ENCODE data around the gene ARHGAP44.

The ARHGAP44 gene

GRCh38 chr17:12900474-12900873 lies 111.2 kb downstream of the ARHGAP44 start:
- no peak for DNase-seq (ENCODE audit: low read depth)

GRCh38 chr17:12902046-12902445 lies 112.7 kb downstream of the ARHGAP44 start:
- DNase-seq (ENCODE audit: low read depth): no peak

- DNase-seq (ENCODE audit: low read depth): no peak
Measured at GRCh38 chr17:12907477-12907876, 118.2 kb downstream of the ARHGAP44 start.

DNA sequence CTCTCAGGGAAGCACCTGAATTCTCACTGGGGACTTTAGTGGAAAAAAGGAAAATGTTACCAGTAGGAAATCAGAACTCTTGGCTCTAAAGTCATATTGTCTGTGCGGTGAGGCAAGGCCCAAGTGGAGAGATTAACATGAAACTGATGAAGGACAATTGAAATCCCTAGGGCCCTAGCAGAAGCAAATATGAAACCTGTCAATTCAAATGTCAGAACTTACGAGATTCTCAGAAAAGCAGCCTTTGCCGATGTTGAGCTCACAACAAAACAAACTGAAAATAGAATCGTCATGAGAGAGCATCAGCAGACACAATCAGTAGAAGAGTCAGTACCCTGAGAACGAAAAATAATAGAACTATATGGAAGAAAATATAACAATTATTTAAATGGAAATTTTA lies 119.7 kb downstream of the ARHGAP44 start:
- DNase-seq (ENCODE audit: low read depth): no peak

- DNase-seq (ENCODE audit: low read depth): no peak
Measured at GRCh38 chr17:12909511-12909910, 120.2 kb downstream of the ARHGAP44 start.

DNA sequence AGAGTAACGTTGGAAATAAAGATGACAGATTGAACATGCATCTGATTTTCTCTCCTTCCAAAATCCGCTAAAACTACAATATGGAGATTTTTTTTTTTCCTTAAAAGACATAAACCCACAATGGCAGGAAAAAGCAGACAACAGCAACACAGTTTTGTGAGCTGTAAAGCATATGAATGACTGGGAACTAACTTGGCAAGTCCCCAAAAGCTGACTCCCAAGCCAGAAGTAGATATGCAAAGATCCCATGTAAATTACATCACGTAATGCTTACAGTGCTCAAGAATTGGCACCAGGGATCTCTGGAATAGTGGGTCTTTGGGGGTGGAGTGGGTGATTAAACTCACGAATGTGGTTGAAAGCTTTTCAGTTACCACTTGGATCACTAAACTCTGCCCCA lies 121.9 kb downstream of the ARHGAP44 start:
- DNase-seq (ENCODE audit: low read depth): no peak

DNA sequence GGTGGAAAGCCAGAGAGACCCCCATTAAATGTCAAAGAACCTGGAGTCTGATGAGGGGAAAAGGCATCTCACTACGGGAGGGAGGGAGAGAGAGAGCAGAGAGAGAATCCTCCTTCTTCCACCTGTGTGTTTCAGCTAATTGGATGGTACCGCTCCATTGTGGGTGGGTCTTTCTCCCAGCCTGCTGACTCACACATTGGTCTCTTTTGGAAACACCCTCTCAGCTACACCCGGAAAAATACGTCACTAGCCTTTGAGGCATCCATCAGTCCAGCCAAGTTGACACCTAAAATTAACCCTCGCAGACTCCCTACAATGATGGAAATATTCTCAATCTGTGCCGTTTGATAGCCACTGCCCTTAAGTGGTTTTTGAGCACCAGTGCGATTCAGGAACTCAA lies 128.1 kb downstream of the ARHGAP44 start:
- no peak for DNase-seq (ENCODE audit: low read depth)

- DNase-seq (ENCODE audit: low read depth): no peak
Measured at GRCh38 chr17:12918142-12918541, 128.8 kb downstream of the ARHGAP44 start.

- DNase-seq (ENCODE audit: low read depth): no peak
Measured at GRCh38 chr17:12922120-12922519, 132.8 kb downstream of the ARHGAP44 start.

- DNase-seq (ENCODE audit: low read depth): no peak
Measured at GRCh38 chr17:12924614-12925013, 135.3 kb downstream of the ARHGAP44 start.

DNA sequence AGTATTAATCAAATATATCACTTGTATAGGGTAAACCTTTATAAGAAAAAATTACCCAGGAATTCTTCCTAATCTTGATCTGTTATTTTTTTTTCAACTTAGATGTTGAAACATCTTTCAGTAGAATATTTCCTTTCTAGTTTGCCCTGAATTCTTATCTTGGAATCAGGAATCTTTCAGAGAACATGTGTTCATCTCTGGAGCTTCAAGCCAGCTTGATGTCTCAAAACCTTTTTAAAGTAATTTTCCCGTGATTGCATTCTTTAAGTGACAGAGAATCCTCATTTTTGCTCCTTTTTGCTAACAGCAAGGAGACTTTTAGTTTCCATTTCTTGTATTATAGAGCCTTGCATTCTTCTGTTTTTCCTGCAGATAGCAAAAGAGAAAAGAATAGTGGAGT lies 137.7 kb downstream of the ARHGAP44 start:
- DNase-seq (ENCODE audit: low read depth): no peak

DNA sequence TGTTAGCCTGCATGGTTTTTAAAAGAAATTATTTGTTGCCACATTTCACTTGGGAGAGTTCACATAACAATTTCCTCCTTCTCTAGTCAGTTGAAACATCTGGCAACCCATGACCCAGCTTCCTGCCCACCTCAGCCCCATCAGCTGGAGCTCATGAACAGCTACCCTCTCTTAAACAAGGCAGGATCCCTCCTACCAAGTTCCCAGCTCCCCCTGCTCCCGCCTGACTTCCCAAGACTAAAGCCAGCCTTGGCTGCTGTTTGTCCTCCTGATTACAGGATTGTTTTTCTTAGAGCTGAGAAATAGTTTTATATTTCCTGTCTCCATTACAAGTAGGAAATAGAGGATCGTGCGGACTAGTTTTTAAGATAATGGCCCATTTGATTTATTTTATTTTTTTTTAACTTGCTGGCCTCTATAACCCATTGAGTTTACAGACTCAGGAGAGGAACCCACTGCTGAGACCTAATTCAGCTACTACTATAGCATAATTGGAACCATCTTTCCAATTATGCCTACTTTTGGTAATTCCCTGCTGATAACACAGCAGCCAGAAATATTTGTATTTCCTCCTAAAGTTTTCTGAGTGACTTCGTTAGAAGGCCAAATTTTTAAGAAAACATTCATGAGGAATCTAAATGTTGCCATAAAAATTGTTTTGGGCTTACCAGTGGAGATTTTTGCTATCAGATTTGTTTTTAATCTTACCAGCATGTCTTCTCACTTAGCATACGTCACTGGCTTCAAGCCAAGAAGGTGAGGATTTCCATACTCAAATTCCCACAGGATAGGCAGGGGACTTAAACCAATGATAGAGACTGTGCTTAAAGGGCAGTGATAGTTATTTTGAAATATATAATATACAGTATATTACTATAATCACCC lies 138.5 kb downstream of the ARHGAP44 start:
- DNase-seq (ENCODE audit: low read depth): no peak

GRCh38 chr17:12928736-12929135 lies 139.4 kb downstream of the ARHGAP44 start:
- no peak for DNase-seq (ENCODE audit: low read depth)

DNA sequence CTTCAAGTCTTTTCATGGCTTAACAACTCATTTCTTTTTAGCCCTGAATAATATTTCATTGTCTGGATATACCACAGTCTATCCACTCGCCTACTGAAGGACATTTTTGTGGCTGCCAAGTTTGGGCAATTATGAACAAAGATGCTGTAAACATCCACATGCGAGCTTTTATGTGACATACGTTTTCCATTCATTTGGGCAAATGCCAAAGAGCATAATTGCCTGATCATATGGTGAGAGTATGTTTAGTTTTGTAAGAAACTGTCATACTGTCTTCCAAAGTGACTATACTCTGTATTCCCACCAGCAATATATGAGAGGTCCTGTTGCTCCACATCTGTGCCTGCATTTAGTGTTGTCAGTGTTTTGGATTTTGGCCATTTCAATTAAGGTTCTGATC lies 147.2 kb downstream of the ARHGAP44 start:
- DNase-seq (ENCODE audit: low read depth): no peak

- DNase-seq (ENCODE audit: low read depth): no peak
Measured at GRCh38 chr17:12940699-12941098, 151.4 kb downstream of the ARHGAP44 start.

DNA sequence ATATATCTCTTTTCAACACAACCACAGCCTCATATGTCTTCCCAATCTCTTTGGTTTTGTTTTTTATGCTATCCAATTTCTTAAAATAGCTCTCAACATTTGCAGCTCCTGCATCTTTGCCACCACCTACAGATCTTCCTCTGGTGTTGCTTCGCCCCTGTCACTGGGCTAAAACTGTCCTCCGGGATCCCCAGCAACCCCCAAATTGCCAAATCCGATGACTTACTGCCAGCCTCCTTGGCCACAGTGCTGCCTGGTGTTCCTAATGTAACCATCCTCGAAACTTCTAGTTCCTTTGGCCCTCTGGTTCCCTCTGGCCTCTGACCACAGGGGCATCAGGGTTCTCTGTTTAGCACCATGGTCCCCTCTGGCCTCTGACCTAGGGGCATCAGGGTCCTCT lies 157.7 kb downstream of the ARHGAP44 start:
- DNase-seq (ENCODE audit: low read depth): no peak

GRCh38 chr17:12952012-12952411 lies 162.7 kb downstream of the ARHGAP44 start:
- no peak for DNase-seq (ENCODE audit: low read depth)

DNA sequence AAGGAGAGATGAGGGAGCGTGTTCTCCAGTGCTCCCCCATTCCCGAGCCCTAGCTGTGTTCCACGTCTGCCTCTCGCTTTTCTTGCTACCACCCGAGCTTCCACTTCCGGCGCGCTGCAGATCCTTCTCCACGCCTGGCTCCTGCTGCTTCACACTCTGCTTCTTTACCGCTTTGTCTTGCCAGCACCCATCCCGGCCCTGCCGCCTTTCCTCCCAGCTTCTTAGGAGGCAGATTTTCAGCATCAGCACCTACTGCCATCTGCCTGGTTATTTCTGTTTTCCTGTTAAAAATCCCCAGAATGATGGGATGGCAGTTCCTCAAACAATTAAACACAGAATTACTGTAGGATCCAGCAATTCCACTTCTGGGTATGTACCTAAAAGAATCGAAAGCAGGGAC lies 163.9 kb downstream of the ARHGAP44 start:
- no peak for DNase-seq (ENCODE audit: low read depth)

- DNase-seq (ENCODE audit: low read depth): no peak
Measured at GRCh38 chr17:12955521-12955920, 166.2 kb downstream of the ARHGAP44 start.

- DNase-seq (ENCODE audit: low read depth): no peak
Measured at GRCh38 chr17:12958786-12959185, 169.5 kb downstream of the ARHGAP44 start.

DNA sequence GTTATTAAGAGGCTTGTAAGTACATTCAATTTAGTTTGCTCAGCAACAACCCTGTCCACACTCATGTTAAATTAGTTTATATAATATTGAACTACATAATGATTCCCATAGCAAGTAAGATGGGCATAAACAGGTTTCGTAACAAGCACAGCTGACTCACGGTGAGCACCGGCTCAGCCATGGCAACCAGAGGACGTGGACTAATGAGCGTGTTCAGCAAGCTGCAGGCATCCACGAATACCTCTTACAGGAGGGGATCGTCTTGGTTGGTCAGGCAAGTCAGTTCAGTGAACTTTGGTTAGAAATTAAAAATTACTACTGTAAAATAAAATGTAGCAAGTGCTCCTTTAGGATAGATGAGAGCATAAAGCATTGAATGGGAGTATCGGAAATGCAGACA lies 170.1 kb downstream of the ARHGAP44 start:
- DNase-seq (ENCODE audit: low read depth): no peak

GRCh38 chr17:12961655-12962054 lies 172.4 kb downstream of the ARHGAP44 start:
- DNase-seq (ENCODE audit: low read depth): no peak

- no peak for DNase-seq (ENCODE audit: low read depth)
Measured at GRCh38 chr17:12963505-12963904, 174.2 kb downstream of the ARHGAP44 start.

- no peak for DNase-seq (ENCODE audit: low read depth)
Measured at GRCh38 chr17:12964162-12964561, 174.9 kb downstream of the ARHGAP44 start.
